Mesendoderm (in vitro differentiated cells): ENCODE data around the gene NTRK1.

Experiments used
- DNase-seq: peaks from one replicate; pipeline ENCODE4 v3.0.0; 2013
- H2AK5ac ChIP-seq: 2 replicates; pipeline ENCODE4 v1.6.1; 2013; ENCODE audit warnings: low read length, inconsistent platforms
- H2BK120ac ChIP-seq: 2 replicates; pipeline ENCODE4 v1.6.1; 2013; ENCODE audit warnings: low read depth, mild to moderate bottlenecking, low read length, moderate library complexity, mixed read lengths
- H2BK15ac ChIP-seq: replicated peaks from 2 replicates; pipeline ENCODE4 v1.6.1; 2013; ENCODE audit warnings: low read depth, mild to moderate bottlenecking, moderate library complexity
- H2BK5ac ChIP-seq: 2 replicates; pipeline ENCODE4 v1.6.1; 2013; ENCODE audit warnings: low read length, inconsistent platforms
- H3K18ac ChIP-seq: 2 replicates; pipeline ENCODE4 v1.6.1; 2013; ENCODE audit warnings: mild to moderate bottlenecking, low read length, mixed read lengths
- H3K23ac ChIP-seq: one replicate; pipeline ENCODE4 v1.6.1; 2013; ENCODE audit warnings: low read length
- H3K27ac ChIP-seq: 2 replicates; pipeline ENCODE4 v1.5.1; 2013; ENCODE audit warnings: low read depth, mild to moderate bottlenecking, inconsistent platforms, low read length, moderate library complexity
- H3K27me3 ChIP-seq: 2 replicates; pipeline ENCODE4 v1.6.1; 2013; ENCODE audit warnings: low read length, control low read depth, mild to moderate bottlenecking, inconsistent platforms; ENCODE audit not compliant: insufficient read depth, poor library complexity
- H3K36me3 ChIP-seq: 2 replicates; pipeline ENCODE4 v1.6.1; 2013; ENCODE audit warnings: low read length, inconsistent platforms; ENCODE audit not compliant: control insufficient read depth, insufficient read depth
- H3K4ac ChIP-seq: one replicate; pipeline ENCODE4 v1.6.1; 2013; ENCODE audit warnings: low read depth, mild to moderate bottlenecking, low read length, moderate library complexity
- H3K4me1 ChIP-seq: 2 replicates; pipeline ENCODE4 v1.6.1; 2013; ENCODE audit warnings: low read depth, low read length, inconsistent platforms; ENCODE audit not compliant: control insufficient read depth
- H3K4me2 ChIP-seq: 2 replicates; pipeline ENCODE4 v1.6.1; 2013; ENCODE audit warnings: low read length
- H3K4me3 ChIP-seq: 2 replicates; pipeline ENCODE4 v1.5.1; 2013; ENCODE audit warnings: mild to moderate bottlenecking, low read length
- H3K56ac ChIP-seq: one replicate; pipeline ENCODE4 v1.6.1; 2013; ENCODE audit warnings: low read length
- H3K79me1 ChIP-seq: 2 replicates; pipeline ENCODE4 v1.6.1; 2013; ENCODE audit warnings: low read length, inconsistent platforms
- H3K79me2 ChIP-seq: 2 replicates; pipeline ENCODE4 v1.6.1; 2013; ENCODE audit warnings: mild to moderate bottlenecking, low read length; ENCODE audit not compliant: control insufficient read depth, insufficient read depth
- H3K9ac ChIP-seq: 2 replicates; pipeline ENCODE4 v1.6.1; 2013; ENCODE audit warnings: low read length, inconsistent platforms
- H4K5ac ChIP-seq: one replicate; pipeline ENCODE4 v1.6.1; 2013; ENCODE audit warnings: low read length
- H4K8ac ChIP-seq: one replicate; pipeline ENCODE4 v1.6.1; 2013; ENCODE audit warnings: low read depth, mild to moderate bottlenecking, control low read depth, low read length, moderate library complexity
- whole genome bisulfite sequencing: extraction: QIAGEN DNeasy Blood & Tissue Kit; methylation state at CpG from one replicate; pipeline ENCODE4 v1.1.7; 2013; ENCODE audit warnings: low lambda C conversion rate, missing lambda C conversion rate; ENCODE audit not compliant: insufficient coverage; ENCODE audit errors: extremely low coverage; 5-methylcytosine and 5-hydroxymethylcytosine counted together

The NTRK1 gene

GRCh38 chr1:156854634-156855033 lies 6.0 kb upstream of the NTRK1 start:
- peaks cover 15% of the 10 kb centered on the region for H3K27me3 ChIP-seq
- no CpG with 5 or more reads among the region's 3 CpGs for WGBS

GRCh38 chr1:156856282-156856785 lies 4.3 kb upstream of the NTRK1 start:
- Histone ChIP-seq H2BK120ac (no peak overlapping the region), H3K4me1 (peaks cover 2% of the 10 kb centered on the region), H3K27ac (no peak overlapping the region), H2BK5ac (no peak overlapping the region), H4K8ac (no peak overlapping the region), H3K23ac (no peak overlapping the region), H2BK15ac (no peak overlapping the region), H3K4ac (no peak overlapping the region), H3K79me2 (no peaks in the 10 kb centered on the region), H3K9ac (no peak overlapping the region), H3K36me3 (no peaks in the 10 kb centered on the region), H3K79me1 (no peaks in the 10 kb centered on the region), H3K18ac (no peak overlapping the region), H3K27me3 (peaks cover 22% of the 10 kb centered on the region), H3K4me3 (no peak overlapping the region), H2AK5ac (no peak overlapping the region), H4K5ac (no peak overlapping the region), H3K56ac (no peak overlapping the region), H3K4me2 (no peak overlapping the region)
- no peak for DNase-seq
- no CpG with 5 or more reads among the region's 3 CpGs for WGBS

More at GRCh38 chr1:156854634-156855033, 6.0 kb upstream of the NTRK1 start:
- Histone ChIP-seq H3K4me1 (peaks cover 2% of the 10 kb centered on the region), H2AK5ac (no peak overlapping the region), H3K79me1 (no peaks in the 10 kb centered on the region), H3K18ac (no peak overlapping the region), H3K4me2 (no peak overlapping the region), H3K56ac (no peak overlapping the region), H4K8ac (no peak overlapping the region), H3K23ac (no peak overlapping the region), H3K27ac (no peak overlapping the region), H3K9ac (no peak overlapping the region), H2BK15ac (no peak overlapping the region), H3K36me3 (no peaks in the 10 kb centered on the region), H2BK120ac (no peak overlapping the region), H3K4me3 (no peak overlapping the region), H3K4ac (no peak overlapping the region), H2BK5ac (no peak overlapping the region), H4K5ac (no peak overlapping the region), H3K79me2 (no peaks in the 10 kb centered on the region)
- DNase-seq = no peak

- no peak overlapping the region for H3K4me2 ChIP-seq
These were observed 3.1 kb upstream of the NTRK1 start for GRCh38 chr1:156857532-156857931.

GRCh38 chr1:156858555-156858956 lies 2.1 kb upstream of the NTRK1 start:
- peak; percentile 60 for DNase-seq
- Histone ChIP-seq H4K8ac (no peak overlapping the region), H3K79me1 (no peaks in the 10 kb centered on the region), H3K4me3 (no peak overlapping the region), H3K79me2 (no peaks in the 10 kb centered on the region), H3K27me3 (peaks cover 31% of the 10 kb centered on the region), H3K56ac (peak overlapping the region; percentile 35), H2BK5ac (no peak overlapping the region), H2BK120ac (no peak overlapping the region), H3K23ac (no peak overlapping the region), H3K36me3 (no peaks in the 10 kb centered on the region), H2BK15ac (no peak overlapping the region), H3K4ac (no peak overlapping the region), H4K5ac (no peak overlapping the region), H3K18ac (no peak overlapping the region), H3K27ac (no peak overlapping the region), H2AK5ac (no peak overlapping the region), H3K4me2 (peak overlapping the region; percentile 20), H3K4me1 (peaks cover 6% of the 10 kb centered on the region), H3K9ac (peak overlapping the region; percentile 33)
- WGBS = no CpG with 5 or more reads among the region's 5 CpGs

More at GRCh38 chr1:156857532-156857931, 3.1 kb upstream of the NTRK1 start:
- Histone ChIP-seq H2BK5ac (no peak overlapping the region), H3K56ac (no peak overlapping the region), H4K8ac (no peak overlapping the region), H2BK15ac (no peak overlapping the region), H3K79me2 (no peaks in the 10 kb centered on the region), H3K36me3 (no peaks in the 10 kb centered on the region), H3K4ac (no peak overlapping the region), H2AK5ac (no peak overlapping the region), H3K18ac (no peak overlapping the region), H3K79me1 (no peaks in the 10 kb centered on the region), H3K4me1 (peaks cover 2% of the 10 kb centered on the region), H3K9ac (no peak overlapping the region), H3K4me3 (no peak overlapping the region), H3K27me3 (peaks cover 31% of the 10 kb centered on the region), H2BK120ac (no peak overlapping the region), H3K27ac (no peak overlapping the region), H3K23ac (no peak overlapping the region), H4K5ac (no peak overlapping the region)
- no CpG with 5 or more reads among the region's 3 CpGs for WGBS
- no peak for DNase-seq

GRCh38 chr1:156858959-156859522 lies 1.6 kb upstream of the NTRK1 start, which contains the start of gene INSRR:
TSS of gene INSRR (minus strand) at chr1:156859117. CDS start at chr1:156858621, 496 bp downstream.
- Histone ChIP-seq H3K4me1 (peaks cover 10% of the 10 kb centered on the region), H3K18ac (no peak within 1 kb of the TSS), H2BK5ac (no peak within 1 kb of the TSS), H2BK15ac (no peak within 1 kb of the TSS), H3K36me3 (no peaks in the 10 kb centered on the region), H2BK120ac (no peak within 1 kb of the TSS), H3K27me3 (peaks cover 31% of the 10 kb centered on the region), H3K27ac (no peak within 1 kb of the TSS), H2AK5ac (no peak within 1 kb of the TSS), H3K23ac (no peak within 1 kb of the TSS), H3K4ac (no peak within 1 kb of the TSS), H4K8ac (no peak within 1 kb of the TSS), H3K79me1 (peaks cover 2% of the 10 kb centered on the region), H3K9ac (peak within 1 kb of the TSS; percentile 57), H3K4me3 (no peak within 1 kb of the TSS), H3K56ac (peak within 1 kb of the TSS; percentile 70), H3K79me2 (no peaks in the 10 kb centered on the region), H4K5ac (no peak within 1 kb of the TSS), H3K4me2 (peak within 1 kb of the TSS; percentile 58)
- no CpG with 5 or more reads among the region's 39 CpGs for WGBS
- DNase-seq = peak; percentile 59
